GM12878 (cell line): ENCODE results near the gene HS1BP3. TPM values are rescaled to one million over a fixed set of nuclear protein-coding genes. Genes with fewer than 3 reads are reported as not detected.
A peak's percentile ranks its signal among the peaks of the same experiment; 100 is the strongest.

Experiments
- ATAC-seq: fragments of 200-7000 bp; cut with Tn5 transposase; 3 replicates; pipeline ENCODE4 v1.9.1; 2020; ENCODE audit warnings: mild to moderate bottlenecking, moderate library complexity
- BruUV-seq: library from RNA; stranded (reverse); fragments of 400-500 nt; replicated peaks from 2 replicates; lab custom pipeline; 2021; lab: Mats Ljungman, UMichigan
- CTCF ChIA-PET: fragments of 300-600 bp; sonication (Branson Sonifier 250); formaldehyde crosslinking; extraction: SDS; loops from one replicate; lab custom pipeline; 2021; ENCODE audit warnings: inconsistent platforms; lab: Yijun Ruan, JAX
- POLR2A ChIA-PET: fragments of 350-600 bp; formaldehyde crosslinking; extraction: SDS; loops from one replicate; lab custom pipeline; 2021; ENCODE audit warnings: inconsistent platforms; lab: Charles Lee
- RAD21 ChIA-PET: fragments of 300-600 bp; sonication (Branson Sonifier 250); formaldehyde crosslinking; loops from one replicate; lab custom pipeline; 2023; ENCODE audit warnings: antibody characterized with exemption; ENCODE audit not compliant: unreplicated experiment; lab: Charles Lee
- SMC1A ChIA-PET: fragments of 300-600 bp; sonication (Branson Sonifier 250); formaldehyde crosslinking; loops from one replicate; lab custom pipeline; 2023; ENCODE audit not compliant: unreplicated experiment, uncharacterized antibody; lab: Charles Lee
- DNase-seq: peaks from one replicate; pipeline ENCODE4 v3.0.0-alpha.2; 2011; ENCODE audit warnings: low read depth, low spot score
- FAIRE-seq: peaks from 3 replicates; lab custom pipeline; 2011; peaks lifted over from hg19 to GRCh38; lab: Jason Lieb, UNC
- H2AFZ ChIP-seq: 2 replicates; pipeline ENCODE4 v1.6.0; 2011; ENCODE audit warnings: low read depth, low read length, control low read depth; ENCODE audit not compliant: control insufficient read depth
- H3K27ac ChIP-seq: 2 replicates; pipeline ENCODE4 v1.5.1; 2011; ENCODE audit warnings: control low read depth; ENCODE audit not compliant: control insufficient read depth, insufficient read depth
- H3K27me3 ChIP-seq, 2 experiments: replicated peaks in 1 of 2; 2 replicates each; pipeline versions ENCODE4 v1.6.0 to v1.6.1; 2011; ENCODE audit warnings: low read length in 1 of 2; ENCODE audit not compliant: control insufficient read depth in 2 of 2, insufficient read depth in 2 of 2
- H3K36me3 ChIP-seq, 2 experiments: 2 replicates each; pipeline ENCODE4 v1.5.1; 2011; ENCODE audit warnings: low read length in 1 of 2; ENCODE audit not compliant: control insufficient read depth in 2 of 2, insufficient read depth in 2 of 2
- H3K4me1 ChIP-seq: 2 replicates; pipeline ENCODE4 v1.6.1; 2011; ENCODE audit warnings: mild to moderate bottlenecking, low read length, moderate library complexity, mixed read lengths; ENCODE audit not compliant: control insufficient read depth, insufficient read depth
- H3K4me2 ChIP-seq: 2 replicates; pipeline ENCODE4 v1.6.0; 2011; ENCODE audit warnings: control low read depth; ENCODE audit not compliant: control insufficient read depth, insufficient read depth
- H3K4me3 ChIP-seq: fragments of 200-600 bp; sonication (generic); 2 replicates; pipeline ENCODE4 v1.5.1; 2016
- H3K79me2 ChIP-seq: 2 replicates; pipeline ENCODE4 v1.6.0; 2011; ENCODE audit warnings: low read length; ENCODE audit not compliant: control insufficient read depth, insufficient read depth
- H3K9ac ChIP-seq: 2 replicates; pipeline ENCODE4 v1.8.0; 2011; ENCODE audit warnings: low read length, control low read depth, mixed read lengths; ENCODE audit not compliant: control insufficient read depth, insufficient read depth
- H3K9me3 ChIP-seq: replicated peaks from 3 replicates; pipeline ENCODE4 v1.5.1; 2011; ENCODE audit warnings: mild to moderate bottlenecking, low read length; ENCODE audit not compliant: control insufficient read depth, insufficient read depth
- H4K20me1 ChIP-seq: 2 replicates; pipeline ENCODE4 v1.6.0; 2011; ENCODE audit not compliant: control insufficient read depth, insufficient read depth
- CTCF ChIP-seq, 3 experiments: IDR thresholded peaks in 2 of 3; conservative IDR thresholded peaks in 1 of 3; 2 replicates each; pipeline ENCODE4 v1.5.1; 2011; ENCODE audit warnings: low read depth in 3 of 3, low read length in 3 of 3, mild to moderate bottlenecking in 3 of 3, control low read depth in 2 of 3, moderate library complexity in 2 of 3, inconsistent platforms in 1 of 3, mixed read lengths in 1 of 3; ENCODE audit not compliant: control insufficient read depth in 2 of 3, insufficient read depth in 1 of 3; ENCODE audit errors: extremely low read depth in 1 of 3
- SIN3A ChIP-seq: IDR thresholded peaks from 2 replicates; pipeline ENCODE4 v1.6.1; 2012; ENCODE audit warnings: low read depth, low read length, improper control_type of control experiment
- WGBS: methylation state at CpG from one replicate; pipeline ENCODE4 v1.1.6; 2016; ENCODE audit warnings: low lambda C conversion rate; ENCODE audit not compliant: insufficient replicate concordance, insufficient coverage; ENCODE audit errors: missing lambda C conversion rate; 5-methylcytosine and 5-hydroxymethylcytosine counted together
- in situ Hi-C: fragments of 300-500 bp; cut with MboI; formaldehyde crosslinking; loops from 9 replicates; pipeline ENCODE4 v1.14.3; 2018; ENCODE audit warnings: mixed read lengths
- intact Hi-C: fragments of 100-400 bp; cut with micrococcal nuclease; formaldehyde crosslinking; loops from one replicate; pipeline ENCODE4 v1.14.2; 2022; ENCODE audit not compliant: unreplicated experiment
- polyA plus RNA-seq, 11 experiments: library from polyadenylated mRNA; depleted of rRNA in 4 of 11; unstranded in 6 of 11; stranded (reverse) in 5 of 11; fragments of >200 nt; fragmentation: Nextera tagmentation in 4 of 11; fragmentation: Illumina TruSeq in 1 of 11; extraction: Ambion mirVana in 4 of 11; extraction: Trizol in 1 of 11; gene quantifications; 1 replicate in 1 of 11; 2 replicates in 10 of 11; pipeline versions ENCODE4 v1.2.1 to v1.2.3, GENCODE V29; 2011 to 2016; ENCODE audit warnings: inconsistent platforms in 2 of 11, missing spikeins in 2 of 11, low read depth in 1 of 11
- total RNA-seq, 4 experiments: library from RNA; depleted of rRNA in 3 of 4; stranded (reverse); fragments of >200 nt in 3 of 4; fragmentation: Illumina TruSeq in 1 of 4; extraction: Trizol in 1 of 4; gene quantifications; 2 replicates each; pipeline versions ENCODE4 v1.2.1 to v1.2.3, GENCODE V29; 2013 to 2021

The HS1BP3 gene
- total and polyA plus RNA-seq, 10 of the 15 experiments (the other 5 are each of a cell fraction or from before 2014, with no cell fraction given), result 0.47 to 7.2 (median 4.6) TPM

DNA sequence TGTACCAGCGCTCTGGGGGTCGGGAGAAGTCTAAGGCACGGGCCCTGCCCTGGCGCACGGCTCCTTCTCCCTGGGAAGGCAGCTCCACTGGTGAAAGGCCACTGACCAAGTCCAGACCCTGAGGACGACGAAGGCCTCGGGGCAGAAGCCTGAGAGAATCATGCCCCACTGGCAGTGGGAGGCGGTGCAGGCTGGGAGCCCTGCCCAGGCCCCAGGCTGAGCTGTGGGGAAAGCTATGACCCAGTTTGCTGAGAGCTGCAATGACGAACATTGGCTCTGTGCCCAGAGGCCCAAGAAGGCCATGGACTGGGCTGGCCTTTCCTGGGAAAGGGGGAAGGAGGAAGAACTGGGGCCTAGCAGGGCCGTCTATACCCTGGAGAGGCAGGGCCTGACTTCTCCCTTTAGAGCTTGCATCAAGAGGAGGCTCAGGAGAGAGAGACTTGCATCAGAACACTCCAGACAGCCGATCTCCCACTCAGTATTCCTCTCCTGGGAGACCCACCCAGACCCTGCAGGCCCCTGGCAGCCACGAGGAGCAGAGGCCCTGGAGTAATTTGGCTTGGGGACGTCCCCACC is 32.9 kb downstream of the HS1BP3 start:
- Histone ChIP-seq H3K9ac (no peak overlapping the region), H3K4me3 (no peak overlapping the region), H3K4me1 (no peaks in the 10 kb centered on the region), H3K27me3 (no peaks in the 10 kb centered on the region), H3K4me2 (no peak overlapping the region), H3K27ac (no peak overlapping the region), H2AFZ (no peak overlapping the region), H4K20me1 (no peaks in the 10 kb centered on the region), H3K79me2 (no peaks in the 10 kb centered on the region), H3K9me3 (no peaks in the 10 kb centered on the region), H3K36me3 (no peaks in the 10 kb centered on the region)
- in situ Hi-C loops, result no loop called here
- DNase-seq (no peak), FAIRE-seq (no peak), ATAC-seq (peak; percentile 67)
- POLR2A ChIA-PET, result interaction anchor here (0.9 kb wide), 1 partner anchor 92 kb away, joined by 3 read pairs; no protein-coding TSS in a partner anchor
- SMC1A ChIA-PET, result interaction anchor here (0.9 to 1.3 kb wide), 2 partner anchors 17 to 204 kb away, joined by 3 to 4 read pairs; no protein-coding TSS in a partner anchor
- WGBS, result 49% methylated on average over 14 of the region's 14 CpGs
- CTCF ChIA-PET, result interaction anchor here (1.0 to 1.4 kb wide), 3 partner anchors 15 to 207 kb away, joined by 3 to 5 read pairs (median 3); partner anchors contain the start of gene HS1BP3
- BruUV-seq, result no TSS peak
- RAD21 ChIA-PET, result interaction anchor here (1.3 to 2.1 kb wide), 2 partner anchors 22 to 171 kb away, joined by 3 to 5 read pairs; partner anchors contain the start of gene RHOB
- intact Hi-C loops, result no loop called here
- TF ChIP-seq CTCF (IDR thresholded peaks at IDR 0.05 in 2 of 3, conservative IDR thresholded peaks at IDR 0.05 in 1 of 3; ENCODE audit: control insufficient read depth in 2 of 3, extremely low read depth in 1 of 3, insufficient read depth in 1 of 3, low read depth in 3 of 3, low read length in 3 of 3) (0 out of 6 replicates have a peak, but pooled peaks of 1 of the 3 experiments have one; percentile 15), SIN3A (no peak)
